SK-N-MC (cell line): Measurements from ENCODE around the gene KRT80.

Source experiments
- DNase-seq: peaks from one replicate; pipeline ENCODE4 v3.0.0-alpha.2; 2011; ENCODE audit warnings: low read depth, low spot score
- H3K27ac ChIP-seq: fragments of 200-600 bp; sonication (generic); 2 replicates; pipeline ENCODE4 v1.5.1; 2016; ENCODE audit warnings: mixed run types
- H3K36me3 ChIP-seq: fragments of 200-600 bp; sonication (generic); 2 replicates; pipeline ENCODE4 v1.6.1; 2017; ENCODE audit warnings: antibody characterized with exemption, low read length, mixed read lengths; ENCODE audit not compliant: insufficient read depth
- H3K4me3 ChIP-seq: fragments of 200-600 bp; sonication (generic); 2 replicates; pipeline ENCODE4 v1.5.1; 2016
- H3K9ac ChIP-seq: fragments of 200-600 bp; sonication (generic); 2 replicates; pipeline ENCODE4 v1.8.0; 2017; ENCODE audit warnings: mixed run types, mixed read lengths; ENCODE audit not compliant: insufficient read length
- H3K9me3 ChIP-seq: fragments of 200-600 bp; sonication (generic); 2 replicates; pipeline ENCODE4 v1.6.1; 2017; ENCODE audit warnings: low read depth, mild to moderate bottlenecking, antibody characterized with exemption, low read length, moderate library complexity, mixed read lengths
- EZH2 ChIP-seq: fragments of 200-600 bp; sonication (generic); IDR thresholded peaks from one replicate; pipeline ENCODE4 v1.6.1; 2017; ENCODE audit warnings: antibody characterized with exemption
- FOXP2 ChIP-seq: optimal IDR thresholded peaks from 2 replicates; pipeline ENCODE3; 2011; ENCODE audit warnings: mild to moderate bottlenecking, moderate library complexity; ENCODE audit not compliant: insufficient read depth; ENCODE audit errors: extremely low read length, control extremely low read depth
- POLR2AphosphoS5 ChIP-seq: IDR thresholded peaks from 2 replicates; pipeline ENCODE4 v1.6.1; 2012; ENCODE audit warnings: mild to moderate bottlenecking, low read depth, low read length, borderline replicate concordance

The KRT80 gene

GRCh38 chr12:52209321-52209720 is 17.5 kb upstream of the KRT80 start:
- Histone ChIP-seq H3K9ac (no peak overlapping the region), H3K27ac (no peak overlapping the region), H3K36me3 (no peaks in the 10 kb centered on the region), H3K4me3 (no peak overlapping the region), H3K9me3 (no peaks in the 10 kb centered on the region)
- DNase-seq: no peak
- TF ChIP-seq FOXP2 (no peak), POLR2AphosphoS5 (no peak), EZH2 (no peak)

GRCh38 chr12:52208424-52209165 is 16.8 kb upstream of the KRT80 start:
- Histone ChIP-seq H3K4me3 (no peak overlapping the region), H3K27ac (no peak overlapping the region)
- no peak for DNase-seq

GRCh38 chr12:52207895-52208294 is 16.1 kb upstream of the KRT80 start:
- no peaks in the 10 kb centered on the region for H3K9me3 ChIP-seq
- no peak for DNase-seq
- no peak overlapping the region for H3K27ac ChIP-seq
- TF ChIP-seq FOXP2: no peak
- no peak for TF ChIP-seq POLR2AphosphoS5
- no peak for TF ChIP-seq EZH2
- no peaks in the 10 kb centered on the region for H3K36me3 ChIP-seq
- H3K4me3 ChIP-seq: no peak overlapping the region
- no peak overlapping the region for H3K9ac ChIP-seq

More at GRCh38 chr12:52208424-52209165, 16.8 kb upstream of the KRT80 start:
- H3K9me3 ChIP-seq: no peaks in the 10 kb centered on the region
- TF ChIP-seq FOXP2 (no peak), EZH2 (no peak), POLR2AphosphoS5 (no peak)
- H3K36me3 ChIP-seq: no peaks in the 10 kb centered on the region
- no peak overlapping the region for H3K9ac ChIP-seq

GRCh38 chr12:52207106-52207505 is 15.3 kb upstream of the KRT80 start:
- Histone ChIP-seq H3K9me3 (no peaks in the 10 kb centered on the region), H3K27ac (no peak overlapping the region), H3K4me3 (no peak overlapping the region), H3K36me3 (no peaks in the 10 kb centered on the region), H3K9ac (no peak overlapping the region)
- TF ChIP-seq EZH2: no peak
- no peak for TF ChIP-seq POLR2AphosphoS5
- TF ChIP-seq FOXP2: no peak
- no peak for DNase-seq

GRCh38 chr12:52206304-52207040 is 14.7 kb upstream of the KRT80 start:
- no peak for DNase-seq
- no peak overlapping the region for H3K4me3 ChIP-seq
- H3K9me3 ChIP-seq: no peaks in the 10 kb centered on the region
- no peak overlapping the region for H3K27ac ChIP-seq
- TF ChIP-seq FOXP2: no peak
- no peak for TF ChIP-seq EZH2
- TF ChIP-seq POLR2AphosphoS5: no peak
- H3K9ac ChIP-seq: no peak overlapping the region
- no peaks in the 10 kb centered on the region for H3K36me3 ChIP-seq

- H3K9ac ChIP-seq: no peak overlapping the region
- TF ChIP-seq POLR2AphosphoS5 (no peak), EZH2 (no peak), FOXP2 (no peak)
- no peak overlapping the region for H3K4me3 ChIP-seq
- no peak overlapping the region for H3K27ac ChIP-seq
- no peaks in the 10 kb centered on the region for H3K36me3 ChIP-seq
- DNase-seq: no peak
- no peaks in the 10 kb centered on the region for H3K9me3 ChIP-seq
These were observed 13.9 kb upstream of the KRT80 start for GRCh38 chr12:52205612-52206303.

- H3K9ac ChIP-seq: no peak overlapping the region
- no peak for TF ChIP-seq POLR2AphosphoS5
- no peak for TF ChIP-seq EZH2
- no peak for TF ChIP-seq FOXP2
- no peaks in the 10 kb centered on the region for H3K36me3 ChIP-seq
- no peak overlapping the region for H3K27ac ChIP-seq
- no peak overlapping the region for H3K4me3 ChIP-seq
- H3K9me3 ChIP-seq: no peaks in the 10 kb centered on the region
- no peak for DNase-seq
These were observed 13.2 kb upstream of the KRT80 start for GRCh38 chr12:52204931-52205505.
